K562 (cell line): Measurements from ENCODE around the gene POC1B. TPM values are rescaled to one million over a fixed set of nuclear protein-coding genes. Genes with fewer than 3 reads are reported as not detected.

Experiments used
- ATF2 ChIP-seq: sonication (generic); formaldehyde crosslinking; IDR thresholded peaks from 2 replicates; pipeline ENCODE4 v1.8.1; 2022; ENCODE audit warnings: missing genetic modification reagents
- ELF2 ChIP-seq: fragments of 250-450 bp; sonication (Bioruptor Pico); IDR thresholded peaks from 2 replicates; pipeline ENCODE4 v1.5.0; 2021; ENCODE audit warnings: mild to moderate bottlenecking
- HIVEP1 ChIP-seq: fragments of 250-450 bp; sonication (Bioruptor Pico); IDR thresholded peaks from 2 replicates; pipeline ENCODE4 v1.4.0; 2020; ENCODE audit warnings: mild to moderate bottlenecking
- KLF6 ChIP-seq: fragments of 250-450 bp; sonication (Bioruptor Pico); IDR thresholded peaks from 2 replicates; pipeline ENCODE4 v1.4.0; 2020; ENCODE audit warnings: mild to moderate bottlenecking, moderate library complexity, borderline replicate concordance
- NONO ChIP-seq, 2 experiments: fragments of 200-400 bp in 1 of 2; fragments of 450-650 bp in 1 of 2; formaldehyde crosslinking in 1 of 2; IDR thresholded peaks; 2 replicates each; pipeline ENCODE4 v1.6.1; 2017; ENCODE audit warnings: low read depth in 2 of 2, mild to moderate bottlenecking in 2 of 2, moderate library complexity in 2 of 2, low read length in 1 of 2
- SFPQ ChIP-seq: fragments of 200-400 bp; formaldehyde crosslinking; IDR thresholded peaks from 2 replicates; pipeline ENCODE4 v1.6.1; 2017; ENCODE audit warnings: mild to moderate bottlenecking, low read depth, low read length, moderate library complexity
- SMC3 ChIP-seq: conservative IDR thresholded peaks from 2 replicates; pipeline ENCODE4 v1.6.1; 2011; ENCODE audit warnings: low read depth, low read length, improper control_type of control experiment; ENCODE audit not compliant: insufficient read depth
- SP2 ChIP-seq: IDR thresholded peaks from 2 replicates; pipeline ENCODE4 v1.6.1; 2011; ENCODE audit warnings: mild to moderate bottlenecking, low read depth, low read length, moderate library complexity; ENCODE audit not compliant: poor library complexity, severe bottlenecking; ENCODE audit errors: extremely low read depth
- ZNF253 ChIP-seq: fragments of 250-450 bp; sonication (Bioruptor Pico); conservative IDR thresholded peaks from 2 replicates; pipeline ENCODE4 v1.6.1; 2021; ENCODE audit warnings: mild to moderate bottlenecking
- ZNF75A ChIP-seq: fragments of 450-650 bp; formaldehyde crosslinking; IDR thresholded peaks from 2 replicates; pipeline ENCODE4 v1.4.0; 2020; ENCODE audit warnings: mild to moderate bottlenecking
- polyA plus RNA-seq, 8 experiments: library from polyadenylated mRNA; depleted of rRNA in 4 of 8; stranded (reverse) in 5 of 8; unstranded in 3 of 8; fragments of >200 nt; fragmentation: Nextera tagmentation in 2 of 8; fragmentation: Illumina TruSeq in 1 of 8; extraction: Ambion mirVana in 2 of 8; extraction: Trizol in 1 of 8; gene quantifications; 2 replicates each; pipeline versions ENCODE4 v1.2.1 to v1.2.3, GENCODE V29; 2011 to 2014; ENCODE audit warnings: inconsistent platforms in 1 of 8, missing spikeins in 1 of 8
- total RNA-seq, 7 experiments: library from RNA; depleted of rRNA in 6 of 7; stranded (reverse); fragments of >200 nt in 6 of 7; fragmentation: Illumina TruSeq in 2 of 7; extraction: Trizol in 2 of 7; gene quantifications; 2 replicates each; pipeline versions ENCODE4 v1.2.1 to v1.2.3, GENCODE V29; 2011 to 2021; ENCODE audit warnings: low replicate concordance in 1 of 7
- TF ChIP-seq, protein P1 (sequence below), 3 experiments: IDR thresholded peaks in 2 of 3; conservative IDR thresholded peaks in 1 of 3; 2 replicates each; pipeline ENCODE4 v1.5.1; 2011 to 2012; ENCODE audit warnings: low read length in 3 of 3, mild to moderate bottlenecking in 3 of 3, control low read depth in 2 of 3, improper control_type of control experiment in 1 of 3, inconsistent platforms in 1 of 3, low read depth in 1 of 3, mixed read lengths in 1 of 3, moderate library complexity in 1 of 3; ENCODE audit not compliant: insufficient read depth in 2 of 3
- TF ChIP-seq, protein P2 (sequence below), 2 experiments: fragments of 450-650 bp; formaldehyde crosslinking in 1 of 2; IDR thresholded peaks; 2 replicates each; pipeline versions ENCODE4 v1.4.0 to v1.6.1; 2014 to 2020; ENCODE audit warnings: mild to moderate bottlenecking in 2 of 2, borderline replicate concordance in 1 of 2, low read depth in 1 of 2

Gene POC1B
- total and polyA plus RNA-seq, 9 of the 15 experiments (the other 6 are each of a cell fraction or from before 2014, with no cell fraction given): 4.5 to 16.1 (median 10.4) TPM

DNA sequence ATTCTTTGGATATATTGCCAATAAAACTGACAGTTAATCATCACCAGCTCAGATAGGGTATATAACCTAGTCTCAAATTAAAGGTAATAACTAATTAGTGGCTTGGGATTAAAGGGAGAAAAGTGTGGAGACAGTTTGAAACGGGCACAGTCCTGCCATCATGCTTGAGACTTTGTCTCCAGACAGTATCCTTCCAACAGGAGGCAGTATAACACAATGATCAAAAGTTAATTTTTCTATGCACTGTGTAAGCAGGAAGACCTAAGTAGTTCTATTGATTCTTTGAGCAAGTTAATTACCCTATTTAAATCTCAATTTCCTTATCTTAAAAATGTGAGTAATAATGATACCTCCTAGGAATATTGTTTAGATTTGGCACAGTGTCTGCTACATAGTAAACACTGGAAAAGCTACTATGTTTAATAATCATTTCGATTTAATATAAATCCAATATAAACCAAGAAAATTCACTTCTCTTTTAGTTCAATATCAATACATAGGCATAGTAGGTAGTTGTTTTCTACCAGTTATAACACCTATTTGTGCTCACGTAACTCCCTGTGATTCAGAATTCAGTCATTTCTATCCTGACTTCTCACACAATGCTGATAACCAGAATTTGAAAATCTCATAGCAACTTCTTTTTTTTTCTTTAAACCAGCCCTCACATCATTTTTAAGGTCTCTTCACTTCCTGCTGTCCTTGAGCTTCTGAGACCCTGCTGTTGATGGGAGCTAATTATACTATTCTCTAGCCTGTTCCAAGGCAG lies 54.9 kb downstream of the POC1B start (continued):
- TF ChIP-seq, protein P1, sequence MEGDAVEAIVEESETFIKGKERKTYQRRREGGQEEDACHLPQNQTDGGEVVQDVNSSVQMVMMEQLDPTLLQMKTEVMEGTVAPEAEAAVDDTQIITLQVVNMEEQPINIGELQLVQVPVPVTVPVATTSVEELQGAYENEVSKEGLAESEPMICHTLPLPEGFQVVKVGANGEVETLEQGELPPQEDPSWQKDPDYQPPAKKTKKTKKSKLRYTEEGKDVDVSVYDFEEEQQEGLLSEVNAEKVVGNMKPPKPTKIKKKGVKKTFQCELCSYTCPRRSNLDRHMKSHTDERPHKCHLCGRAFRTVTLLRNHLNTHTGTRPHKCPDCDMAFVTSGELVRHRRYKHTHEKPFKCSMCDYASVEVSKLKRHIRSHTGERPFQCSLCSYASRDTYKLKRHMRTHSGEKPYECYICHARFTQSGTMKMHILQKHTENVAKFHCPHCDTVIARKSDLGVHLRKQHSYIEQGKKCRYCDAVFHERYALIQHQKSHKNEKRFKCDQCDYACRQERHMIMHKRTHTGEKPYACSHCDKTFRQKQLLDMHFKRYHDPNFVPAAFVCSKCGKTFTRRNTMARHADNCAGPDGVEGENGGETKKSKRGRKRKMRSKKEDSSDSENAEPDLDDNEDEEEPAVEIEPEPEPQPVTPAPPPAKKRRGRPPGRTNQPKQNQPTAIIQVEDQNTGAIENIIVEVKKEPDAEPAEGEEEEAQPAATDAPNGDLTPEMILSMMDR (IDR thresholded peaks at IDR 0.05 in 2 of 3, conservative IDR thresholded peaks at IDR 0.05 in 1 of 3; ENCODE audit: insufficient read depth in 2 of 3, low read depth in 1 of 3, low read length in 3 of 3): peak; percentile 37 to 81 (median 63); a peak in 5 of 6 replicates
- TF ChIP-seq HIVEP1 (no peak), SP2 (no peak), ZNF253 (CRISPR knock-in tag) (no peak), NONO (IDR thresholded peaks at IDR 0.05; ENCODE audit: low read depth in 2 of 2, low read length in 1 of 2) (no peak), SFPQ (no peak), ATF2 (CRISPR knock-in tag) (no peak), KLF6 (CRISPR knock-in tag) (no peak), SMC3 (peak; percentile 62), ELF2 (CRISPR knock-in tag) (no peak), ZNF75A (no peak)
- TF ChIP-seq, protein P2, sequence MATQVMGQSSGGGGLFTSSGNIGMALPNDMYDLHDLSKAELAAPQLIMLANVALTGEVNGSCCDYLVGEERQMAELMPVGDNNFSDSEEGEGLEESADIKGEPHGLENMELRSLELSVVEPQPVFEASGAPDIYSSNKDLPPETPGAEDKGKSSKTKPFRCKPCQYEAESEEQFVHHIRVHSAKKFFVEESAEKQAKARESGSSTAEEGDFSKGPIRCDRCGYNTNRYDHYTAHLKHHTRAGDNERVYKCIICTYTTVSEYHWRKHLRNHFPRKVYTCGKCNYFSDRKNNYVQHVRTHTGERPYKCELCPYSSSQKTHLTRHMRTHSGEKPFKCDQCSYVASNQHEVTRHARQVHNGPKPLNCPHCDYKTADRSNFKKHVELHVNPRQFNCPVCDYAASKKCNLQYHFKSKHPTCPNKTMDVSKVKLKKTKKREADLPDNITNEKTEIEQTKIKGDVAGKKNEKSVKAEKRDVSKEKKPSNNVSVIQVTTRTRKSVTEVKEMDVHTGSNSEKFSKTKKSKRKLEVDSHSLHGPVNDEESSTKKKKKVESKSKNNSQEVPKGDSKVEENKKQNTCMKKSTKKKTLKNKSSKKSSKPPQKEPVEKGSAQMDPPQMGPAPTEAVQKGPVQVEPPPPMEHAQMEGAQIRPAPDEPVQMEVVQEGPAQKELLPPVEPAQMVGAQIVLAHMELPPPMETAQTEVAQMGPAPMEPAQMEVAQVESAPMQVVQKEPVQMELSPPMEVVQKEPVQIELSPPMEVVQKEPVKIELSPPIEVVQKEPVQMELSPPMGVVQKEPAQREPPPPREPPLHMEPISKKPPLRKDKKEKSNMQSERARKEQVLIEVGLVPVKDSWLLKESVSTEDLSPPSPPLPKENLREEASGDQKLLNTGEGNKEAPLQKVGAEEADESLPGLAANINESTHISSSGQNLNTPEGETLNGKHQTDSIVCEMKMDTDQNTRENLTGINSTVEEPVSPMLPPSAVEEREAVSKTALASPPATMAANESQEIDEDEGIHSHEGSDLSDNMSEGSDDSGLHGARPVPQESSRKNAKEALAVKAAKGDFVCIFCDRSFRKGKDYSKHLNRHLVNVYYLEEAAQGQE (IDR thresholded peaks at IDR 0.05; ENCODE audit: borderline replicate concordance): peak; percentile 72; the same call in 1 of the 2 replicates
- TF ChIP-seq, protein P2 (CRISPR knock-in tag; IDR thresholded peaks at IDR 0.05; ENCODE audit: low read depth): no peak
